ENCODE results near the gene ANXA11.

GRCh38 chr10:80139265-80139664 is 66.1 kb downstream of the ANXA11 start:
- TF ChIP-seq SETDB1 (IDR thresholded peaks at IDR 0.05; ENCODE audit: insufficient read length, low read length) (no peak), ZNF140 (tag by site-specific recombination; IDR thresholded peaks at IDR 0.05) (no peak), GLI4 (tag by site-specific recombination; IDR thresholded peaks at IDR 0.05) (no peak), ZNF776 (tag by site-specific recombination; IDR thresholded peaks at IDR 0.05; ENCODE audit: borderline replicate concordance) (no peak), ZNF274 (IDR thresholded peaks at IDR 0.05; ENCODE audit: low read length) (no peak), ZNF274 (tag by site-specific recombination; IDR thresholded peaks at IDR 0.05; ENCODE audit: borderline replicate concordance) (no peak), REST (tag by site-specific recombination; IDR thresholded peaks at IDR 0.05) (no peak), ZSCAN16 (tag by site-specific recombination; IDR thresholded peaks at IDR 0.05) (no peak), MZF1 (tag by site-specific recombination; IDR thresholded peaks at IDR 0.05; ENCODE audit: borderline replicate concordance) (no peak), ZNF544 (tag by site-specific recombination; IDR thresholded peaks at IDR 0.05) (no peak), HOXA7 (CRISPR knock-in tag; IDR thresholded peaks at IDR 0.05; ENCODE audit: borderline replicate concordance) (no peak), ZSCAN4 (tag by site-specific recombination; IDR thresholded peaks at IDR 0.05) (no peak)
- TF ChIP-seq, protein P1, sequence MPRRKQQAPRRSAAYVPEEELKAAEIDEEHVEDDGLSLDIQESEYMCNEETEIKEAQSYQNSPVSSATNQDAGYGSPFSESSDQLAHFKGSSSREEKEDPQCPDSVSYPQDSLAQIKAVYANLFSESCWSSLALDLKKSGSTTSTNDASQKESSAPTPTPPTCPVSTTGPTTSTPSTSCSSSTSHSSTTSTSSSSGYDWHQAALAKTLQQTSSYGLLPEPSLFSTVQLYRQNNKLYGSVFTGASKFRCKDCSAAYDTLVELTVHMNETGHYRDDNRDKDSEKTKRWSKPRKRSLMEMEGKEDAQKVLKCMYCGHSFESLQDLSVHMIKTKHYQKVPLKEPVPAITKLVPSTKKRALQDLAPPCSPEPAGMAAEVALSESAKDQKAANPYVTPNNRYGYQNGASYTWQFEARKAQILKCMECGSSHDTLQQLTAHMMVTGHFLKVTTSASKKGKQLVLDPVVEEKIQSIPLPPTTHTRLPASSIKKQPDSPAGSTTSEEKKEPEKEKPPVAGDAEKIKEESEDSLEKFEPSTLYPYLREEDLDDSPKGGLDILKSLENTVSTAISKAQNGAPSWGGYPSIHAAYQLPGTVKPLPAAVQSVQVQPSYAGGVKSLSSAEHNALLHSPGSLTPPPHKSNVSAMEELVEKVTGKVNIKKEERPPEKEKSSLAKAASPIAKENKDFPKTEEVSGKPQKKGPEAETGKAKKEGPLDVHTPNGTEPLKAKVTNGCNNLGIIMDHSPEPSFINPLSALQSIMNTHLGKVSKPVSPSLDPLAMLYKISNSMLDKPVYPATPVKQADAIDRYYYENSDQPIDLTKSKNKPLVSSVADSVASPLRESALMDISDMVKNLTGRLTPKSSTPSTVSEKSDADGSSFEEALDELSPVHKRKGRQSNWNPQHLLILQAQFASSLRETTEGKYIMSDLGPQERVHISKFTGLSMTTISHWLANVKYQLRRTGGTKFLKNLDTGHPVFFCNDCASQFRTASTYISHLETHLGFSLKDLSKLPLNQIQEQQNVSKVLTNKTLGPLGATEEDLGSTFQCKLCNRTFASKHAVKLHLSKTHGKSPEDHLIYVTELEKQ (tag by site-specific recombination; IDR thresholded peaks at IDR 0.05; ENCODE audit: borderline replicate concordance): no peak
- TF ChIP-seq, protein P2, sequence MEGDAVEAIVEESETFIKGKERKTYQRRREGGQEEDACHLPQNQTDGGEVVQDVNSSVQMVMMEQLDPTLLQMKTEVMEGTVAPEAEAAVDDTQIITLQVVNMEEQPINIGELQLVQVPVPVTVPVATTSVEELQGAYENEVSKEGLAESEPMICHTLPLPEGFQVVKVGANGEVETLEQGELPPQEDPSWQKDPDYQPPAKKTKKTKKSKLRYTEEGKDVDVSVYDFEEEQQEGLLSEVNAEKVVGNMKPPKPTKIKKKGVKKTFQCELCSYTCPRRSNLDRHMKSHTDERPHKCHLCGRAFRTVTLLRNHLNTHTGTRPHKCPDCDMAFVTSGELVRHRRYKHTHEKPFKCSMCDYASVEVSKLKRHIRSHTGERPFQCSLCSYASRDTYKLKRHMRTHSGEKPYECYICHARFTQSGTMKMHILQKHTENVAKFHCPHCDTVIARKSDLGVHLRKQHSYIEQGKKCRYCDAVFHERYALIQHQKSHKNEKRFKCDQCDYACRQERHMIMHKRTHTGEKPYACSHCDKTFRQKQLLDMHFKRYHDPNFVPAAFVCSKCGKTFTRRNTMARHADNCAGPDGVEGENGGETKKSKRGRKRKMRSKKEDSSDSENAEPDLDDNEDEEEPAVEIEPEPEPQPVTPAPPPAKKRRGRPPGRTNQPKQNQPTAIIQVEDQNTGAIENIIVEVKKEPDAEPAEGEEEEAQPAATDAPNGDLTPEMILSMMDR (tag by site-specific recombination; IDR thresholded peaks at IDR 0.05): no peak

Data from HEK293 (cell line).